Measurements from ENCODE around the gene ADM.

ADM gene

DNA sequence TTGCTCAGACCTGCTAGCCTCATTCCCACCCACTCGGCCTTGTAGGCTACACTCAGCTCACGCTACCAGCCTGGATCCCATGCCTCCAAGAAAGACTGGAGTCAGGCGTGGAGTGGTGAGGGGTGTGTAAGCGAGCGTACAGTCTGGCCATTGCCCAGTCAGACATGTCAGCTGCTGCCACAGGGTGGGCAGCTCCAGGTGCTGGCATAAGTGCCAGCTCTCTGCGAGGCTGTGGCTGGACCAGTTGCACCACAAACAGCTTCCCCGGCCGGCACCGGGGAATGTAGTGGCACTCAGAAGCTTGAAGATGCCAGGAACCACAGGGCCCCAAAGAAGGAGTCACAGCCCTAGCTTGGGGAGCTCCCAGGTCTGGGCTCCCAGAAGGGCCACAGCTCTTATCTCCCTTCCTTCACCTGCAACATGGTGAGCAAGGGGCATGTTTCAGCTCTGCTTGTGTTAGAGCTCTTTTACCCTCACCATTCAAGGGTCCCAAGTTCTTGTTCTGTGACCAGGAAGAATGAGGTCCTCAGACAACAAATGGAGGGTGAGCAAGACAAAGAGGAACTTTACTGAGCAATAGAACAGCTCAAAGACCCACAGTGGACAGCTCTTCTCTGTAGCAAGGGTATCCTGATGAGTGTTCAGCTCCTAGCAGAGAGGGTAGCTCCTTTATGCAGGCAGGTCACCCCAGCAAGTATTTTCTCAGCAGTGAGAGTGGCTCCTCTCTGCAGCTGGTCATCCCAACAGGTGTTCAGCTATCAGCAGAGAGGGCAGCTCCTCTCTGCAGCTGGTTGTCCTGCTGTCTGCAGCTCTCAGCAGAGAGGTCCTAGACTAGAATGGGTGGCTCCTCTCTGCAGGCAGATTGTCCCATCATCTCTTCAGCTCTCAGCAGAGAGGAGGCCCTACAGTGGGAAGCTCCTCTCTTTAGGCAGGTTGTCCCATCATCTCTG, 16.8 kb upstream of the ADM start:
- TF ChIP-seq, protein P1, sequence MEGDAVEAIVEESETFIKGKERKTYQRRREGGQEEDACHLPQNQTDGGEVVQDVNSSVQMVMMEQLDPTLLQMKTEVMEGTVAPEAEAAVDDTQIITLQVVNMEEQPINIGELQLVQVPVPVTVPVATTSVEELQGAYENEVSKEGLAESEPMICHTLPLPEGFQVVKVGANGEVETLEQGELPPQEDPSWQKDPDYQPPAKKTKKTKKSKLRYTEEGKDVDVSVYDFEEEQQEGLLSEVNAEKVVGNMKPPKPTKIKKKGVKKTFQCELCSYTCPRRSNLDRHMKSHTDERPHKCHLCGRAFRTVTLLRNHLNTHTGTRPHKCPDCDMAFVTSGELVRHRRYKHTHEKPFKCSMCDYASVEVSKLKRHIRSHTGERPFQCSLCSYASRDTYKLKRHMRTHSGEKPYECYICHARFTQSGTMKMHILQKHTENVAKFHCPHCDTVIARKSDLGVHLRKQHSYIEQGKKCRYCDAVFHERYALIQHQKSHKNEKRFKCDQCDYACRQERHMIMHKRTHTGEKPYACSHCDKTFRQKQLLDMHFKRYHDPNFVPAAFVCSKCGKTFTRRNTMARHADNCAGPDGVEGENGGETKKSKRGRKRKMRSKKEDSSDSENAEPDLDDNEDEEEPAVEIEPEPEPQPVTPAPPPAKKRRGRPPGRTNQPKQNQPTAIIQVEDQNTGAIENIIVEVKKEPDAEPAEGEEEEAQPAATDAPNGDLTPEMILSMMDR (IDR thresholded peaks at IDR 0.05; ENCODE audit: low read depth, low read length): no peak
- no peak for TF ChIP-seq MYC (IDR thresholded peaks at IDR 0.05; ENCODE audit: low read depth, low read length)
- TF ChIP-seq POLR2A (IDR thresholded peaks at IDR 0.05; ENCODE audit: extremely low read depth, insufficient read length): no peak
- TF ChIP-seq, protein P2, sequence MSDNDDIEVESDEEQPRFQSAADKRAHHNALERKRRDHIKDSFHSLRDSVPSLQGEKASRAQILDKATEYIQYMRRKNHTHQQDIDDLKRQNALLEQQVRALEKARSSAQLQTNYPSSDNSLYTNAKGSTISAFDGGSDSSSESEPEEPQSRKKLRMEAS (IDR thresholded peaks at IDR 0.05; ENCODE audit: low read depth, low read length): no peak
- no peak for DNase-seq (ENCODE audit: low read depth)
- H3K4me3 ChIP-seq (ENCODE audit: low read depth, low read length): no peak overlapping the region

DNA sequence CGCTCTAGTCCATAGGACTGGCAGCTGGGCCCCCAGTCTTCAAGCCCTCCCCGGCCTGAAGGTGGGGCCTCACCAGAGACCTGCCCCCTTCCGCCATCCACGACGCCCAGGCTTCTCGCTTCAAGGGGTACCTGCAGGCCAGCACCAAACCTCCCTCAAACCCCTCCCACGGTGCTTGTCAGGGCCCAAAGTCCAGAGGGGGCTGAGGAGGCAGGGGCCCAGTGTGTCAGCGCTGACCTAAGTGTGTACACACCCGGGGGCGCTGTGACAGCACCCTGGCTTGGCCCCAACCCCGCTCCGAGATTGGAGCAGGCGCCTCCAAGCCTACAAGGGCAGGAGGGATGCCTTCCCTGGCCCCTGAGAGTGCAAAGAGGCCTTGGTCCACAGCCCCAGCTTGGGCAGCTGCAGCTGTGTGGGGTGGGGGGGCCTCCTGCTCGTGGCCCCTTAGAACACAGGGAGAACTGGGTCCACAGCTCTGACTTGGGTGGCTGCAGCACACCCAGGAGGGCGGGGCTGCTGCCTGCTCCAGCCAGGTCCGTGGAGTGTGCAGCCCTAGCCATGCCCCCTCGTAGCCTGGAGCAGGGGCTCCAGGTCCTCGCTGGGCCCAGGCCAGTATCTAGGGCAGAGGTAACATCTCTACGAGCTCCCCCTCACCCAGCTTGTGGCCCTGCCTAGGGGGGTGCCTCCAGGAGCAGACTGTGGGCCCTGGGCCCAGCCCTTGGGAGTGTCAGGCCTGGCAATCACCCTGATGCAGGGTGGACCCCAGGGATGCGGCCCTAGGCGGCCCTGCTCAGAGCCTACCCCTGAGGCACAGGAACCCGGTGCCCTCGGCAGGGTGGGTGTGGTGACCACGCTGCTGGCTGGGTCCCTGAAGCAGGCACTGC, 15.8 kb upstream of the ADM start:
- H3K4me3 ChIP-seq (ENCODE audit: low read depth, low read length): no peak overlapping the region
- TF ChIP-seq, protein P1 (IDR thresholded peaks at IDR 0.05; ENCODE audit: low read depth, low read length): no peak
- TF ChIP-seq POLR2A (IDR thresholded peaks at IDR 0.05; ENCODE audit: extremely low read depth, insufficient read length): no peak
- no peak for TF ChIP-seq MYC (IDR thresholded peaks at IDR 0.05; ENCODE audit: low read depth, low read length)
- TF ChIP-seq, protein P2 (IDR thresholded peaks at IDR 0.05; ENCODE audit: low read depth, low read length): no peak
- DNase-seq (ENCODE audit: low read depth): no peak

DNA sequence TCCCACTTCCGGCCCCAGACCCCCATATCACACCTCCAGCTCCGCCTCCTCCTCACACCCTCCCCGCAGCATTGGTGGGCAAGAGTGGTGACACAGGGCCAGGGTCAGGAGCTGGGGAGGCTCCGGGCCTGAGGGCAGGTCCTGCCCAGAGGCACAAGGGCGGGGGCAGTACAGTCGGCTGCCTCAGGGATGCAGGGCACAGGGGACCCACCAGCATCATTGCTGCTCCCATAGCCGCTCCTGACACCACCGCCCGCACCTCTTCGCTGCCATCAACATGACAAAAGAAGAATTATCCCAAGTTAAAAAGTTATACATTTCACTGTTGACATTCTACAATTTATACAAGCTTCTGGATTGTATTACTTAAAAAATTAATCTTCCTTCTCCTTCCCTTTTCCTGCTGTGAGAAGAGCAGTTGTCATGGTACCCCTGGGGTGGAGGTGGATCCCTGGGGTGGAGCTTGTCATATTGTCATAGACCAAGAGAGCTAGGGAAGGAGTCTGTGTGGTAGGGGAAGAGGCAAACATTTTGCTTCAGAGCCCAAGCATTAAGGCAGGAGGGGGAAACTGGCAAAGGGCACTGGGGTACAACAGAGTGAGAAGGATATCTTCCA, 15.0 kb upstream of the ADM start:
- no peak for DNase-seq (ENCODE audit: low read depth)
- no peak overlapping the region for H3K4me3 ChIP-seq (ENCODE audit: low read depth, low read length)
- TF ChIP-seq POLR2A (IDR thresholded peaks at IDR 0.05; ENCODE audit: extremely low read depth, insufficient read length) (no peak), MYC (IDR thresholded peaks at IDR 0.05; ENCODE audit: low read depth, low read length) (no peak)
- TF ChIP-seq, protein P1 (IDR thresholded peaks at IDR 0.05; ENCODE audit: low read depth, low read length): no peak
- TF ChIP-seq, protein P2 (IDR thresholded peaks at IDR 0.05; ENCODE audit: low read depth, low read length): no peak

DNA sequence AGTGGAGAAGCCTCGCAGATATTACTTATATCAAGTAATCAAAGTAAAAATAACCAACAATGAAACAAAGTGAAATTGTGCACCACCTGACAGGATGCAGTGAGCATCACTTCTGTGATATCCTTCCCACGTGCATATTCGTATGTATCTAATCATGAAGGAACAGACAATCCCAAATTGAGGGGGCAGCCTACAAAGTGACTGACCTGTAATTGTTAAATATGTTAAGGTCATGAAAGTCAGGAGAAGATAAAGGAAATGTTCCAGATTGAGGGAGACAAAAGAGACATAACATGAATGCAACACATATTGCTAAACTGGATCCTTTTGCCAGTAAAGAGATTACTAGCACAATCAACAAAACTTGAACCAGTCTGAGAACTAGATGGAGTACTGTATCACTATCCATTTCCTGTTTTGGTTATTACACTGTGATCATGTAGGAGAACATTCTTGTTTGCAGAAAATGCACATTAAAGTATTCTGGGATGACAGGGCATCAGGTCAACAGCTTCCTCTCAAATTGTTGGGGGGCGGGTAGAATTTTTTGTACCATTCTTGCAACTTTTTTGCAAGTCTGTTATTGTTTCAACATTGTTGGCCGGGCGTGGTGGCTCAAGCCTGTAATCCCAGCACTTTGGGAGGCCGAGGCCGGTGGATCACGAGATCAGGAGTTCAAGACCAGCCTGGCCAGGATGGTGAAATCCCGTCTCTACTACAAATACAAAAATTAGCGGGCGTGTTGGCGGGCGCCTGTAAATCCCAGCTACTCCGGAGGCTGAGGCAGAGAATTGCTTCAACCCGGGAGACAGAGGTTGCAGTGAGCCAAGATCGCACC, 12.9 kb upstream of the ADM start:
- no peak overlapping the region for H3K4me3 ChIP-seq (ENCODE audit: low read depth, low read length)
- DNase-seq (ENCODE audit: low read depth): no peak
- TF ChIP-seq POLR2A (IDR thresholded peaks at IDR 0.05; ENCODE audit: extremely low read depth, insufficient read length) (no peak), MYC (IDR thresholded peaks at IDR 0.05; ENCODE audit: low read depth, low read length) (no peak)
- TF ChIP-seq, protein P2 (IDR thresholded peaks at IDR 0.05; ENCODE audit: low read depth, low read length): no peak
- TF ChIP-seq, protein P1 (IDR thresholded peaks at IDR 0.05; ENCODE audit: low read depth, low read length): no peak
